OCI-LY1 (cell line): Measurements from ENCODE around the gene LLCFC1.
"Not testable (repeated sequence)": the region's sequence is repeated elsewhere in the genome, so short reads cannot be mapped to it uniquely, and the experiment has no call there.

Source experiments
- H2AFZ ChIP-seq: fragments of 200-600 bp; sonication (generic), shearing (Covaris generic); 2 replicates; pipeline ENCODE4 v1.6.0; 2014; ENCODE audit warnings: antibody characterized with exemption, mild to moderate bottlenecking, low read length
- H3F3A ChIP-seq: fragments of 200-600 bp; sonication (generic), shearing (Covaris generic); 2 replicates; pipeline ENCODE4 v1.6.0; 2014; ENCODE audit warnings: mild to moderate bottlenecking, antibody characterized with exemption, low read length, moderate library complexity; ENCODE audit not compliant: insufficient read depth
- H3K27ac ChIP-seq: fragments of 200-600 bp; sonication (generic); 2 replicates; pipeline ENCODE4 v1.5.1; 2014; ENCODE audit warnings: low read length, mixed run types, mild to moderate bottlenecking, low read depth; ENCODE audit not compliant: poor library complexity, severe bottlenecking
- H3K27me3 ChIP-seq: fragments of 200-600 bp; sonication (generic); 2 replicates; pipeline ENCODE4 v1.6.0; 2014; ENCODE audit warnings: antibody characterized with exemption, mild to moderate bottlenecking, low read length, moderate library complexity; ENCODE audit not compliant: insufficient read depth
- H3K36me3 ChIP-seq: fragments of 200-600 bp; sonication (generic); 2 replicates; pipeline ENCODE4 v1.6.1; 2014; ENCODE audit warnings: mild to moderate bottlenecking, antibody characterized with exemption, low read length, moderate library complexity, mixed read lengths; ENCODE audit not compliant: insufficient read depth
- H3K4me1 ChIP-seq: fragments of 200-600 bp; sonication (generic); 2 replicates; pipeline ENCODE4 v1.5.1; 2014; ENCODE audit warnings: mild to moderate bottlenecking, low read length, moderate library complexity; ENCODE audit not compliant: insufficient read depth, severe bottlenecking
- H3K4me2 ChIP-seq: fragments of 200-600 bp; sonication (generic), shearing (Covaris generic); 2 replicates; pipeline ENCODE4 v1.6.1; 2014; ENCODE audit warnings: low read length
- H3K4me3 ChIP-seq: fragments of 200-600 bp; sonication (generic); 2 replicates; pipeline ENCODE4 v1.5.1; 2014; ENCODE audit warnings: low read length, low read depth, mild to moderate bottlenecking, mixed read lengths; ENCODE audit not compliant: poor library complexity, severe bottlenecking
- H3K79me2 ChIP-seq: fragments of 200-600 bp; shearing (Covaris generic); 2 replicates; pipeline ENCODE4 v1.6.1; 2016; ENCODE audit warnings: mixed run types, low read length, mixed read lengths; ENCODE audit not compliant: insufficient read depth
- H3K9ac ChIP-seq: fragments of 200-600 bp; sonication (generic), shearing (Covaris generic); 2 replicates; pipeline ENCODE4 v1.6.1; 2014; ENCODE audit warnings: mild to moderate bottlenecking, low read length, mixed read lengths
- H3K9me2 ChIP-seq: fragments of 200-600 bp; sonication (generic), shearing (Covaris generic); 2 replicates; pipeline ENCODE4 v1.6.1; 2014; ENCODE audit warnings: low read depth, mild to moderate bottlenecking, low read length, mixed read lengths
- H3K9me3 ChIP-seq: fragments of 200-600 bp; shearing (Covaris generic); 2 replicates; pipeline ENCODE4 v1.6.1; 2014; ENCODE audit warnings: low read length, mixed read lengths
- H4K20me1 ChIP-seq: fragments of 200-600 bp; sonication (generic), shearing (Covaris generic); 2 replicates; pipeline ENCODE4 v1.6.0; 2016; ENCODE audit warnings: mild to moderate bottlenecking, low read length; ENCODE audit not compliant: insufficient read depth
- EZH2 ChIP-seq: fragments of 200-600 bp; sonication (generic), shearing (Covaris generic); IDR thresholded peaks from 2 replicates; pipeline ENCODE4 v1.8.0; 2017; ENCODE audit warnings: borderline replicate concordance, mixed run types, mild to moderate bottlenecking, antibody characterized with exemption, low read length, moderate library complexity, mixed read lengths
- TF ChIP-seq, protein P1 (sequence below): fragments of 200-600 bp; sonication (generic), shearing (Covaris generic); IDR thresholded peaks from 2 replicates; pipeline ENCODE4 v1.5.1; 2017; ENCODE audit warnings: mild to moderate bottlenecking, antibody characterized with exemption, low read length, moderate library complexity, mixed read lengths

Gene LLCFC1

DNA sequence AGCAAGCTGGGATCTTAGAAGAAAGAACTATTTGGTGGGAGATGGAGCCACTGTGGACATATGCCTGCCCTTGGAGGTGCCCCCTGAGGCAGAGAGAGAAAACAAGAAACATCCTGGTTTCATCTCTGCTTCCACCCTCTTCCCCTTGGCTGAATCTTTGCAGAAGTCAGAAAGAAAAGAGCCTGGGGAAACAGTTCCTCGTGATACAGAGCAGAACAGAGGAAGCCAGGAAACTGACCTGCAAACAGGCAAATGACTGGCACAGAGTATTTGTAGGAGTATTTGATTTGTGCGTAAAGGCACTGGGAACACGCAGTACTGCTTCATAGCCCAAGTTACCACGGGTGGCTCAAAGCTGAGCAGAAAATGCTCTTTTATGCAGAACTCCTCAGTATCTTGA is 29.9 kb downstream of the LLCFC1 start:
- H3K27ac ChIP-seq, result no peak overlapping the region
- H3K79me2 ChIP-seq, result no peaks in the 10 kb centered on the region
- H3K9ac ChIP-seq, result no peak overlapping the region
- no peaks in the 10 kb centered on the region for H3F3A ChIP-seq
- H2AFZ ChIP-seq, result no peak overlapping the region
- no peaks in the 10 kb centered on the region for H3K9me2 ChIP-seq
- H3K4me3 ChIP-seq, result no peak overlapping the region
- TF ChIP-seq, protein P1, sequence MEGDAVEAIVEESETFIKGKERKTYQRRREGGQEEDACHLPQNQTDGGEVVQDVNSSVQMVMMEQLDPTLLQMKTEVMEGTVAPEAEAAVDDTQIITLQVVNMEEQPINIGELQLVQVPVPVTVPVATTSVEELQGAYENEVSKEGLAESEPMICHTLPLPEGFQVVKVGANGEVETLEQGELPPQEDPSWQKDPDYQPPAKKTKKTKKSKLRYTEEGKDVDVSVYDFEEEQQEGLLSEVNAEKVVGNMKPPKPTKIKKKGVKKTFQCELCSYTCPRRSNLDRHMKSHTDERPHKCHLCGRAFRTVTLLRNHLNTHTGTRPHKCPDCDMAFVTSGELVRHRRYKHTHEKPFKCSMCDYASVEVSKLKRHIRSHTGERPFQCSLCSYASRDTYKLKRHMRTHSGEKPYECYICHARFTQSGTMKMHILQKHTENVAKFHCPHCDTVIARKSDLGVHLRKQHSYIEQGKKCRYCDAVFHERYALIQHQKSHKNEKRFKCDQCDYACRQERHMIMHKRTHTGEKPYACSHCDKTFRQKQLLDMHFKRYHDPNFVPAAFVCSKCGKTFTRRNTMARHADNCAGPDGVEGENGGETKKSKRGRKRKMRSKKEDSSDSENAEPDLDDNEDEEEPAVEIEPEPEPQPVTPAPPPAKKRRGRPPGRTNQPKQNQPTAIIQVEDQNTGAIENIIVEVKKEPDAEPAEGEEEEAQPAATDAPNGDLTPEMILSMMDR, result no peak
- TF ChIP-seq EZH2, result no peak
- no peaks in the 10 kb centered on the region for H3K36me3 ChIP-seq
- no peaks in the 10 kb centered on the region for H3K9me3 ChIP-seq
- no peaks in the 10 kb centered on the region; the same call in 1 of the 2 replicates for H3K27me3 ChIP-seq
- no peak overlapping the region for H3K4me2 ChIP-seq
- no peaks in the 10 kb centered on the region for H4K20me1 ChIP-seq
- H3K4me1 ChIP-seq, result no peaks in the 10 kb centered on the region

DNA sequence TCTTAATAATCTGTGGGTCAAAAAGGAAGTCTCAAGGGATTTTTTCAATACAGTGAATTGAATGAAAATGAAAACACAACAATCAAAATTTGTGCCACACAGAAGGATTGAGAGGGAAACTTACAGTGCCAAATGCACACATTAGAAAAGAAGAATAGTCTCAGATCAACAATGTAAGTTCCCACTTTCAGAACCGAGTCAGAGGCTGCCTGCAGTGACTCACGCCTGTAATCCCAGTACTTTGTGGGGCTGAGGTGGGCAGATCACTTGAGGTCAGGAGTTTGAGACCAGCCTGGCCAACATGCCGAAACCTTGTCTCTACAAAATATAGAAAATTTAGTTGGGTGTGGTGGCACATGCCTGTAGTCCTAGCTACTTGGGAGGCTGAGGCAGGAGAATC is 35.3 kb downstream of the LLCFC1 start:
- Histone ChIP-seq H3K9me2 (no peaks in the 10 kb centered on the region), H3K4me3 (no peak overlapping the region), H3K27me3 (no peaks in the 10 kb centered on the region), H3K27ac (no peak overlapping the region), H2AFZ (no peak overlapping the region), H3K4me1 (no peaks in the 10 kb centered on the region), H3F3A (no peaks in the 10 kb centered on the region), H3K9me3 (0 out of 2 replicates have a peak, but pooled peaks cover 5% of the 10 kb centered on the region), H4K20me1 (no peaks in the 10 kb centered on the region), H3K9ac (no peak overlapping the region), H3K4me2 (no peak overlapping the region), H3K79me2 (no peaks in the 10 kb centered on the region), H3K36me3 (no peaks in the 10 kb centered on the region)
- TF ChIP-seq EZH2, result no peak
- TF ChIP-seq, protein P1, result no peak

DNA sequence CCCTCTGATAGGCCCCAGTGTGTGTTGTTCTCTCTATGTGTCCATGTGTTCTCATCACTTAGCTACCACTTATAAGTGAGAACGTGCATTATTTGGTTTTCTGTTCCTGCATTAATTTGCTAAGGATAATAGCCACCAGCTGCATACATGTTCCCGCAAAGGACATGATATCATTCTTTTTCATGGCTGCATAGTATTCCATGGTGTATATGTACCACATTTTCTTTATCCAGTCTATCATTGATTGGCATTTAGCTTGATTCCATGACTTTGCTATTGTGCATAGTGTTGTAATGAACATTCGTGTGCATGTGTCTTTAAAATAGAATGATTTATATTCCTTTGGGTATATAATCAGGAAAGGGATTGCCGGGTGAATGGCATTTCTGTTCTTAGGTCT is 39.1 kb downstream of the LLCFC1 start:
- H3K27ac ChIP-seq, H3K9me2 ChIP-seq, H3K4me2 ChIP-seq, H3K79me2 ChIP-seq, H3K4me3 ChIP-seq, H3K9ac ChIP-seq, H3F3A ChIP-seq, H3K4me1 ChIP-seq, H3K9me3 ChIP-seq, H4K20me1 ChIP-seq, H3K27me3 ChIP-seq, H3K36me3 ChIP-seq, H2AFZ ChIP-seq: not testable (repeated sequence)

DNA sequence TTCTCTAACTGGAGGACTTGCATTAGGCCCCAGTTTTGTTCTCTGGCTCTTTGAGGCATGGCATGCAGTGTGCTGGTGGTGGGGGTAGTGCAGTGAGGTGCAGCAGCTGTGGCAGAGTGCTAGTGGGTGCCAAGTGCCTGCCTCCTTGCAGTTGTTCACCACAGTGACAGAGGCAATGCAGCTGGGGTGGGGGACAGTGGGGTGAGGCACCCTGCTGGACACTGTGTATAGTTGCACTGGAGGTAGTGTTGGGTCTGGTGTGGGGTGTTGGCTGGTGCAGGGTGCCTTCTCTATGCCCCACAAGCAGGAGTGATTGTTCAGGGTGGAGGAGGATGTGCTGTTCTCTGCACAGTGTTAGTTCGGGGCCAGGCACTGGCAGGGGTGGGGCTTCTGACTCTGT is 44.5 kb downstream of the LLCFC1 start:
- Histone ChIP-seq H2AFZ (no peak overlapping the region), H3K9me3 (no peaks in the 10 kb centered on the region), H3K79me2 (no peaks in the 10 kb centered on the region), H4K20me1 (no peaks in the 10 kb centered on the region), H3F3A (no peaks in the 10 kb centered on the region), H3K4me3 (no peak overlapping the region), H3K9me2 (no peaks in the 10 kb centered on the region), H3K36me3 (no peaks in the 10 kb centered on the region), H3K4me1 (no peaks in the 10 kb centered on the region), H3K9ac (no peak overlapping the region), H3K27ac (no peak overlapping the region), H3K27me3 (no peaks in the 10 kb centered on the region), H3K4me2 (no peak overlapping the region)
- TF ChIP-seq, protein P1, result no peak
- TF ChIP-seq EZH2, result no peak
